HG03457 (cell line): ENCODE data around the gene HOMER2.
"Not testable (repeated sequence)": the region's sequence is repeated elsewhere in the genome, so short reads cannot be mapped to it uniquely, and the experiment has no call there.

Experiments
- ATAC-seq: cut with Tn5 transposase; IDR thresholded peaks from one replicate; pipeline ENCODE4 v1.9.1; 2021; ENCODE audit warnings: moderate number of reproducible peaks; ENCODE audit not compliant: unreplicated experiment

The HOMER2 gene

GRCh38 chr15:82865581-82865980, 86.9 kb downstream of the HOMER2 start:
- ATAC-seq, result not testable (repeated sequence)

- no peak for ATAC-seq
Measured at GRCh38 chr15:82864967-82865366, 87.6 kb downstream of the HOMER2 start.

DNA sequence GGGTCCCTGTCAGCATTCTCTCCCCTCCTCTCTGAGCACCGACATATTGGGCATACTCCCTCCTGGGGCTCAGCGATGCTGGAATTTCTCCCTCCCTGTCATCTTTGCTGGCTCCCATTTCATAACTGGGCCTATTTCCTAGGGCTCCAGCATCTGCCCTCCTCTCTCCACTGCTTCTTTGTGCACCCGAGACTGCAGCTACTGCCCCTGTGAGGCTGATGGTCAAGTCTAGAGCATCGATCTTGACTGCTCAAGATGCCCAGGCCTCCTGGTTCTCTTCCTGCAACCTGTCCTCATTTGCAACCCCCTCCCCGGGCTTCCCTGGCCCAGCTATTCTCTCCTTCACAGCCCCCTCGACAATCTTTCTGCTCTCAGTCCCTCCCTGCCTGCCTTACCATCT, 89.6 kb downstream of the HOMER2 start:
- ATAC-seq, result no peak

GRCh38 chr15:82858932-82859331, 93.6 kb downstream of the HOMER2 start:
- ATAC-seq, result no peak

DNA sequence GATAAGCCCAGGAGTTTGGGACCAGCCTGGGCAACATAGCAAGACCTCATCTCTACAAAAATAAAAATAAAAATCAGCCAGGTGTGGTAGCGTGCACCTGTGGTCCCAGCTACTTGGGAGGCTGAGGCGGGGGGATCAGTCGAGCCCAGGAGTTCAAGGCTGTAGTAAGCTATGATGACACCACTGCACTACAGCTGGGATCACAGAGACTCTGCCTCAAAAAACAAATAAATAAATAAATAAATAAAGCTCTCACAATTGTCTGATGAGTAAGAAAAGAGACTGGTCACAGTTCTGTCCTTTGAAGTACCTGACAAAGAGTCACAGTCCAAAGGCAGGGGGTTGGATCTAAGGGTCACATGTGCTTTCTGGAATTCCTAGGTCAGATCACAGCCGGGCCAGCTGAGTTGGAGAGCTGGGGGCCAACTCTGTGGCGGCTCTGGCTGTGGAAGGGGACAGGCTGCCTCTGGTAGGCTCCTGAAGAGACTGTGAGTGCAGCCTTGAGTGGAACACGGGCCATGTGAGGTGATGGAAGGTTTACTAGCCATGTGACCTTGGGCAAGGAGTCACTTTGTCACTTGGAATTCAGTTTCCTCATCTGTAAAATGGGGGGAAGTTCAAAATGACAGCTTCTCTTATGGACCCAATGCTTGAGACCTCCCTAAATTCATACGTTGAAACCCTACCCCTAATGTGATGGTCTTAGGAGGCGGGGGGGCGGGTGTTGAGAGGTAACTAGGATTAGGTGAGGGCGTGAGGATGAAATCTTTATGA, 95.9 kb downstream of the HOMER2 start:
- no peak for ATAC-seq

DNA sequence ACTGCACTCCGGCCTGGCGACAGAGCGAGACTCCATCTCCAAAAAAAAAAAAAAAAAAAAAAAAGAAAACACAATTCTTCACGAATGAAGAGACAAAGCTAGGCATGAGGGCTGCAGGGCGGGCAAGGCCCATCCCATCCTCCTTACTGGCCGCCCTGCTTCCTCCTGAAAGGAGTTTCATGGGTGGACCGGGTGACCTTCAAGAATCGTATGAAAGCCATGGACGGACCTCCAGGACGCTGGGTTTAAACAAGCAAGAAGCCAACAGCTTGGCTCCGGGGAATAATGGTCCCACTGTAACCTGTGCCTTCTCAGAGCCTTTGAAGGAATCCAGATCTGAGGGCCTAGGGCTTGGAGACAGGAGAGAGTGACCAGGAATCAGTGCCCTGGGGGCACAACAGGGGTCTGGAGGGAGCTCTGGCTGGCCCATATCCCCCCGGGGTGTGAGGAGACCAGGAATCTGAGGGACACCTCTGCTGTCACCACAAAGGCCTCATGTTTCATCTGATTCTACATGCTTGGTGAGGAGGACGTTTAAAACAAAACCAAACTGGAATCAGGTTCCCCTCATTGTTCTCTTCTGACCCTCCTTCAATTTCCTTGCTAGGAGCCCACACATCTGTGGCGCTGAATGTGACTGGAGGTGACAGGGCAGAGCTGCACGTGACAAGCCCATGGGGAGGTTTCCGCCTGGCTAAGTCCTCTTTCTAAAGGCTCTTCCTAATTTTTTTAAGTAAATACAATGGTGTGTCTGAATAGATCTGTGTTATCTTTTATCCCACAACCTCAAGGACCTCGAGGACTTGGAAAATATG, 97.0 kb downstream of the HOMER2 start:
- no peak for ATAC-seq

DNA sequence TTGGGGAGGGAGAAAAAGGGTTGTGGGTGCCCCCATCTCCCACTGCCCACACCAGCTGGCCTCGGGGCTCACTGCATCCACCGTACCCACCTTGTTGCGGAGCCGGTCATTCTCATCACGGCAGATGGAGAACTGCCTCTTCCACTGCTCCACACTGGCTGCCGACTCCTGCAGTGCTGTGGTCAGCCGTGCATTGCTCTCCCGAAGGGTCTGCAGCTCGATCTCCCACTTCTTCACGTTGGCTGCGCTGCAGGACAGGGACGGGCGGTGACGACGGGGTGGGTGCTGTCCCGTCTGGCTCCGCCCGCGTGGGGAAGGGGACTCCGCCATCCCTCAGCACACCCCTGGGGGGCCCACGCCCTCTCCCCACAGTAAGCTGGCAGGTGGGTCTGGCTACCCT, 98.0 kb downstream of the HOMER2 start:
- no peak for ATAC-seq

- no peak for ATAC-seq
Measured at GRCh38 chr15:82852941-82853561, 99.5 kb downstream of the HOMER2 start.

GRCh38 chr15:82851981-82852511, 100.5 kb downstream of the HOMER2 start:
- no peak for ATAC-seq

- no peak for ATAC-seq
Measured at GRCh38 chr15:82851306-82851850, 101.1 kb downstream of the HOMER2 start.

GRCh38 chr15:82850731-82851130, 101.8 kb downstream of the HOMER2 start:
- no peak for ATAC-seq

GRCh38 chr15:82849556-82850512, 102.7 kb downstream of the HOMER2 start:
- ATAC-seq, result no peak

DNA sequence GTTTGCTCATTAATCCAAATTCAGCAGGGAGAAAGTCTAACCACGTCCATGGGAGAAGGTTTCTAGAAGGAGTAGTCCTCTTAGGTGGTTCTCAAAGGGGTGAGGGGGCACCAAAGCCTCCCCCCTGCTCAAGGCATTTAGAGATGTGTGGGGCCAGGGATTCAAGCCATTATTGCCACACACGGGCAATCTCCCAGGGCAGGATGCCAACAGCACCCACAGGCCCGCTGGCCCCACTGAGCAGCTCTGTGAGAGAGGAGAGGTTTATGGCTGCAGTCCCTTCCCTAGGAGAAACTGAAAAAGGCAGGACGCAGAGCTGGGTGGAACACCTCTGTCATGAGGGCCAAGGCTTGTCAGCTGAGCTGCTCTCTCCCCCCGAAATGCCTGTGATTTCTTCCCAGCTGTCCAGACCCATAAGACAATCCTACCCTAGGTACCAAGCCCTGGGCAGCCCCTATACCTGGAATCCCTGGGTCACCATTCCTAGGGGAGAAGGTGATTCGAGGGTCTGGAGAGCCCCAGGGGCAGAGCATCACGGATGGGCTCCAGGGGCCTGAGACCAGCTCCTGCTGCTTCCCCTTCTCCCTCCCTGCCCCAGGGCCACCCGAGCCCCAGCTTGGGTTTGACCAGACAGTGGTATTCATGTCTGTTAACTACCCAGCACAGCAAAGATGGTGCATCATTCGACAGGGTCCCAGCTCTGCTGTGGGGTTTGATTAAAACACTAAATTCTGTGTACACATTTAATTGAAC, 104.1 kb downstream of the HOMER2 start:
- no peak for ATAC-seq

DNA sequence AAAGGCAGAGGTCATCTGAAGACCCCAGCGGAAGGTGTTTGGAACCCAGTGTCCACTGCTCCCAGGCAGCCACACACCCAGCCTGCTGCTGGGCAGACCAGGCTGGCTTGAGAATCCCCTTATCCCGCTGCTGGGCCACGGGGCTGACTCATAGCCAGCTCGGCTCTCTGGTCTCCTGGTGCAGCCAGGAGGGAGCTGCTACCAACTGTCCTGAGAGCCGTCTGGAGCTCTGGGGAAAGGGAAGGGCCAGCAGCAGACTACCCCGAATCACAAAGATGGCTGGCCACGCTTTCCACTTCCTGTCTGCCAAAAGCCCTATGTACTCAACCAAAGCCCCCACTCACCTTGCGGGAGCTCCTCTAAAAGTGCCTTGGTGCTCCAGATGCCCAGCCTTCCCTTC, 104.8 kb downstream of the HOMER2 start:
- no peak for ATAC-seq

- ATAC-seq, result no peak
Measured at GRCh38 chr15:82846621-82847020, 105.9 kb downstream of the HOMER2 start.

GRCh38 chr15:82845686-82846085, 106.8 kb downstream of the HOMER2 start:
- no peak for ATAC-seq

- ATAC-seq, result no peak
Measured at GRCh38 chr15:82843566-82843965, 109.0 kb downstream of the HOMER2 start.

DNA sequence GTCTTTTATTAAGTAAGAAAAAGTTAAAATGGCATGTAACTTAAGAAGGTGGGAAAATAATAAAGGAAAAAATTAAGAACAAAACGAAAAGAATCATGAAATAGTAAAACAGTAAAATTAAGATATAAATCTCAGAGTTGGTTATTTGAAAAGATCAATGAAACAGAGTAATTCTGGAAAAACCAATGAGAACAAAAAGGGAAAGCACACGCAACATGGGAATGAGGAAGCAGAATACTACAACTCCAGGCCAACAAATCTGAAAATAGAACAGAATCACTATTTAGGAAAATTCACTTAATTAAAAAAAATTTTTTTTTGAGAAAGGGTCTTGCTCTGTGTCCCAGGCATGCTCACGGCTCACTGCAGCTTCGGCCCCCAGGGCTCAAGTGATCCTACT, 112.4 kb downstream of the HOMER2 start:
- ATAC-seq, result no peak

GRCh38 chr15:82839136-82839535, 113.4 kb downstream of the HOMER2 start:
- ATAC-seq, result no peak
